Activated CD8-positive, alpha-beta memory T cell treated with anti-CD3 and anti-CD28 coated beads for 36 hours (primary cell): ENCODE measurements around the gene NUDT16L1. TPM values are rescaled to one million over a fixed set of nuclear protein-coding genes. Genes with fewer than 3 reads are reported as not detected.
"Not testable (repeated sequence)": the region's sequence is repeated elsewhere in the genome, so short reads cannot be mapped to it uniquely, and the experiment has no call there.

Source experiments
- CTCF ChIA-PET: fragments of 350-600 bp; sonication (Branson Sonifier 250); formaldehyde crosslinking; loops from one replicate; lab custom pipeline; 2021; ENCODE audit warnings: antibody characterized with exemption; lab: Charles Lee
- POLR2A ChIA-PET: fragments of 350-600 bp; sonication (Branson Sonifier 250); formaldehyde crosslinking; loops from one replicate; lab custom pipeline; 2021; ENCODE audit warnings: antibody characterized with exemption; lab: Charles Lee
- total RNA-seq, 2 experiments: library from RNA; stranded (reverse); gene quantifications; one replicate each; pipeline ENCODE4 v1.2.3, GENCODE V29; 2021

NUDT16L1 gene
- total RNA-seq, 2 experiments from 2014 or later, result 34.0 to 34.4 TPM

- ChIA-PET CTCF (interaction anchor here (1.2 kb wide), 1 partner anchor 34 kb away, joined by 3 read pairs; the partner anchor contains the start of gene ZNF500), POLR2A (interaction anchor here (1.6 to 2.3 kb wide), 3 partner anchors 40 to 382 kb away, joined by 5 to 8 read pairs (median 6); partner anchors contain the start of genes NUDT16L1, PAM16 and ROGDI)
Measured at GRCh38 chr16:4733211-4733742, 39.9 kb downstream of the NUDT16L1 start.

- POLR2A ChIA-PET, result interaction anchor here (1.0 to 2.3 kb wide), 5 partner anchors 34 to 383 kb away, joined by 3 to 8 read pairs (median 5); partner anchors contain the start of genes NUDT16L1, PAM16 and ROGDI
- CTCF ChIA-PET, result interaction anchor here (1.2 to 1.6 kb wide), 2 partner anchors 33 to 40 kb away, joined by 3 to 7 read pairs; partner anchors contain the start of genes NUDT16L1 and ZNF500
Measured at GRCh38 chr16:4733747-4734062, 40.3 kb downstream of the NUDT16L1 start.

- CTCF ChIA-PET, result interaction anchor here (0.8 to 1.6 kb wide), 3 partner anchors 33 to 108 kb away, joined by 3 to 7 read pairs (median 3); partner anchors contain the start of genes NUDT16L1 and ZNF500
Measured at GRCh38 chr16:4734063-4734729, 40.8 kb downstream of the NUDT16L1 start, which contains the start of the genes ANKS3 and DNAAF8. TSS of gene ANKS3 (minus strand) at chr16:4734271. CDS start at chr16:4730149, 4,122 bp downstream. TSS of gene DNAAF8 (plus strand) at chr16:4734537. CDS start at chr16:4736515, 1,978 bp downstream.

GRCh38 chr16:4734730-4735535, 41.6 kb downstream of the NUDT16L1 start:
- ChIA-PET CTCF (interaction anchor here (0.8 to 1.6 kb wide), 2 partner anchors 41 to 109 kb away, joined by 3 to 7 read pairs; partner anchors contain the start of gene NUDT16L1), POLR2A (interaction anchor here (0.5 to 2.3 kb wide), 11 partner anchors 13 to 384 kb away, joined by 3 to 8 read pairs (median 4); partner anchors contain the start of genes NUDT16L1, PAM16, ROGDI and UBALD1)

More at GRCh38 chr16:4734063-4734729, 40.8 kb downstream of the NUDT16L1 start, which contains the start of the genes ANKS3 and DNAAF8:
- POLR2A ChIA-PET, result interaction anchor here (0.5 to 2.3 kb wide), 10 partner anchors 12 to 383 kb away, joined by 3 to 8 read pairs (median 4); partner anchors contain the start of genes NUDT16L1, PAM16, ROGDI and UBALD1

- ChIA-PET POLR2A (interaction anchor here (1.0 kb wide), 1 partner anchor 43 kb away, joined by 3 read pairs; the partner anchor contains the start of gene NUDT16L1), CTCF (no interaction called here)
Measured at GRCh38 chr16:4736546-4736945, 43.2 kb downstream of the NUDT16L1 start.

GRCh38 chr16:4737545-4737944, 44.2 kb downstream of the NUDT16L1 start:
- POLR2A ChIA-PET, result interaction anchor here (1.0 kb wide), 1 partner anchor 44 kb away, joined by 3 read pairs; the partner anchor contains the start of gene NUDT16L1

GRCh38 chr16:4738370-4738769, 45.0 kb downstream of the NUDT16L1 start:
- POLR2A ChIA-PET, CTCF ChIA-PET: not testable (repeated sequence)

More at GRCh38 chr16:4737545-4737944, 44.2 kb downstream of the NUDT16L1 start:
- CTCF ChIA-PET, result no interaction called here

GRCh38 chr16:4743226-4743878, 50.0 kb downstream of the NUDT16L1 start:
- ChIA-PET POLR2A (no interaction called here), CTCF (interaction anchor here (0.6 kb wide), 1 partner anchor 132 kb away, joined by 3 read pairs; no protein-coding TSS in a partner anchor)

- ChIA-PET CTCF (interaction anchor here (0.6 kb wide), 1 partner anchor 12 kb away, joined by 3 read pairs; no protein-coding TSS in a partner anchor), POLR2A (no interaction called here)
Measured at GRCh38 chr16:4744555-4745273, 51.4 kb downstream of the NUDT16L1 start.

- ChIA-PET CTCF (interaction anchor here (0.6 to 0.7 kb wide), 2 partner anchors 13 to 15 kb away, joined by 3 read pairs; no protein-coding TSS in a partner anchor), POLR2A (interaction anchor here (0.7 kb wide), 1 partner anchor 11 kb away, joined by 7 read pairs; no protein-coding TSS in a partner anchor)
Measured at GRCh38 chr16:4745274-4745569, 51.9 kb downstream of the NUDT16L1 start.

Other genes with a start within 250 kb of the NUDT16L1 start
- gene NMRAL1, start 218.9 kb upstream of the NUDT16L1 start, total RNA-seq, result 10 to 100 TPM; 67.8 to 70.8 TPM
- 10 to 100 TPM; 92.9 to 94.6 TPM for gene HMOX2, start 217.2 kb upstream of the NUDT16L1 start, total RNA-seq
- gene CDIP1, start 154.8 kb upstream of the NUDT16L1 start, total RNA-seq, result 10 to 100 TPM; 38.7 to 39.3 TPM
- under 1 TPM; 0.08 to 0.11 TPM for gene C16orf96, start 137.2 kb upstream of the NUDT16L1 start, total RNA-seq
- gene UBALD1, start 78.7 kb upstream of the NUDT16L1 start, total RNA-seq, result 10 to 100 TPM; 19.5 to 21.0 TPM
- gene MGRN1, start 68.7 kb upstream of the NUDT16L1 start, total RNA-seq, result 10 to 100 TPM; 61.9 to 64.2 TPM
- 10 to 100 TPM; 16.3 to 17.3 TPM for gene ANKS3, start 40.7 kb downstream of the NUDT16L1 start, total RNA-seq
- gene DNAAF8, start 41.0 kb downstream of the NUDT16L1 start, total RNA-seq, result under 1 TPM; 0.25 to 0.32 TPM
- 10 to 100 TPM in 1 of 2 experiments, 1 to 10 TPM in 1; 10.0 to 12.0 TPM for gene ZNF500, start 73.6 kb downstream of the NUDT16L1 start, total RNA-seq
- not detected for gene SEPTIN12, start 94.8 kb downstream of the NUDT16L1 start, total RNA-seq
- gene SMIM22, start 101.8 kb downstream of the NUDT16L1 start, total RNA-seq, result not detected
- gene ROGDI, start 109.1 kb downstream of the NUDT16L1 start, total RNA-seq, result 1 to 10 TPM; 4.8 to 5.4 TPM
- gene GLYR1, start 153.7 kb downstream of the NUDT16L1 start, total RNA-seq, result 100 to 1,000 TPM; 101 to 105 TPM
- 10 to 100 TPM; 36.7 to 38.9 TPM for gene UBN1, start 153.9 kb downstream of the NUDT16L1 start, total RNA-seq
- not detected for gene PPL, start 243.6 kb downstream of the NUDT16L1 start, total RNA-seq